Gastrocnemius medialis (tissue), 4 donors: ENCODE results near the gene KPNA2. TPM values are rescaled to one million over a fixed set of nuclear protein-coding genes. Genes with fewer than 3 reads are reported as not detected.
A peak's percentile ranks its signal among the peaks of the same experiment; 100 is the strongest.
"Not testable (repeated sequence)": the region's sequence is repeated elsewhere in the genome, so short reads cannot be mapped to it uniquely, and the experiment has no call there.

Experiments used
- ATAC-seq, 2 donors: fragments of 150-250 bp; one replicate each; pipeline ENCODE4 v1.9.1; 2016
- DNase-seq, 2 donors: peaks; one replicate each; pipeline ENCODE4 v3.0.0-alpha.2; 2019
- H3K27ac ChIP-seq, 4 donors: fragments of 200-600 bp; sonication (generic); 1 replicate in 1 of 4; 2 replicates in 3 of 4; pipeline ENCODE4 v1.5.1; 2016 to 2018; ENCODE audit warnings: mild to moderate bottlenecking in 2 of 4, moderate library complexity in 1 of 4
- H3K27me3 ChIP-seq, 3 donors: fragments of 200-600 bp; sonication (generic) in 2 of 3; 1 replicate in 1 of 3; 2 replicates in 2 of 3; pipeline versions ENCODE4 v1.5.1 to v1.6.0; 2016 to 2019; ENCODE audit warnings: mild to moderate bottlenecking in 1 of 3, moderate library complexity in 1 of 3
- H3K36me3 ChIP-seq, 2 donors: fragments of 200-600 bp; sonication (generic) in 1 of 2; one replicate each; pipeline ENCODE4 v1.5.1; 2017 to 2018
- H3K4me1 ChIP-seq, 2 donors: fragments of 200-600 bp; sonication (generic) in 1 of 2; one replicate each; pipeline ENCODE4 v1.5.1; 2016 to 2017; ENCODE audit warnings: mild to moderate bottlenecking in 2 of 2
- H3K4me3 ChIP-seq, 4 donors: fragments of 200-600 bp; sonication (generic) in 3 of 4; 1 replicate in 1 of 4; 2 replicates in 3 of 4; pipeline ENCODE4 v1.5.1; 2016 to 2019; ENCODE audit warnings: mild to moderate bottlenecking in 2 of 4
- H3K9me3 ChIP-seq, 3 donors: fragments of 200-600 bp; sonication (generic) in 2 of 3; 1 replicate in 1 of 3; 2 replicates in 2 of 3; pipeline ENCODE4 v1.5.1; 2016 to 2019
- CTCF ChIP-seq, 5 experiments: fragments of 450-650 bp in 3 of 5; fragments of 200-600 bp in 2 of 5; sonication (generic) in 2 of 5; IDR thresholded peaks in 4 of 5; conservative IDR thresholded peaks in 1 of 5; 1 replicate in 4 of 5; 2 replicates in 1 of 5; pipeline ENCODE4 v1.5.1; 2016 to 2019; ENCODE audit warnings: antibody characterized with exemption in 5 of 5, mild to moderate bottlenecking in 3 of 5, moderate library complexity in 3 of 5
- POLR2A ChIP-seq, 2 donors: fragments of 450-650 bp; IDR thresholded peaks; one replicate each; pipeline ENCODE4 v1.6.1; 2017; ENCODE audit warnings: antibody characterized with exemption in 2 of 2, mild to moderate bottlenecking in 2 of 2, moderate library complexity in 2 of 2
- in situ Hi-C, 4 donors: fragments of 200-750 bp; cut with MboI; loops; one replicate each; pipeline versions ENCODE4 v1.15.0 to v1.8.0; 2017; ENCODE audit warnings: low sequenced_read_pairs in 4 of 4
- intact Hi-C: fragments of 100-400 bp; cut with DNase I; formaldehyde crosslinking; loops from one replicate; pipeline ENCODE4 v1.15.1; 2023; ENCODE audit warnings: low total_unique reads
- total RNA-seq, 4 donors: library from RNA; depleted of rRNA; stranded (reverse); fragments of >200 nt; gene quantifications; one replicate each; pipeline versions ENCODE4 v1.1.0 to v1.2.3, GENCODE V29; 2016

Gene KPNA2
- total RNA-seq, 4 donors from 2014 or later, result 14.5 to 23.3 (median 19.3) TPM

GRCh38 chr17:67993998-67994361 lies 41.6 kb upstream of the KPNA2 start:
- ATAC-seq, result peak in 1 of 2 donors; percentile 3
- TF ChIP-seq CTCF (IDR thresholded peaks at IDR 0.05 in 4 of 5, conservative IDR thresholded peaks at IDR 0.05 in 1 of 5) (no peak), POLR2A (IDR thresholded peaks at IDR 0.05) (no peak)
- Histone ChIP-seq H3K27me3 (no peaks in the 10 kb centered on the region), H3K36me3 (no peaks in the 10 kb centered on the region), H3K4me1 (peaks cover 11 to 18% of the 10 kb centered on the region in 2 donors), H3K4me3 (peak overlapping the region; percentile 70 to 86 (median 83)), H3K9me3 (no peaks in the 10 kb centered on the region), H3K27ac (peak overlapping the region; percentile 94 to 96 (median 94))
- no peak for DNase-seq
- in situ Hi-C loops (no loop called here), intact Hi-C loops (loop anchor here (1.0 to 5.0 kb wide), 4 partner anchors 26 to 1692 kb away; partner anchors contain the start of genes KPNA2, PRKAR1A and PRKCA)

GRCh38 chr17:67994817-67995569 lies 40.5 kb upstream of the KPNA2 start:
- TF ChIP-seq POLR2A (IDR thresholded peaks at IDR 0.05), result no peak
- peaks cover 11 to 18% of the 10 kb centered on the region in 2 donors for H3K4me1 ChIP-seq
- in situ Hi-C loops (no loop called here), intact Hi-C loops (loop anchor here (5.0 kb wide), 1 partner anchor 1693 kb away; the partner anchor contains the start of gene PRKCA)
- H3K27ac ChIP-seq, result peak overlapping the region; percentile 94 to 96 (median 94)
- ATAC-seq (no peak), DNase-seq (no peak)
- H3K9me3 ChIP-seq, result no peaks in the 10 kb centered on the region
- no peaks in the 10 kb centered on the region for H3K36me3 ChIP-seq
- no peaks in the 10 kb centered on the region for H3K27me3 ChIP-seq
- peak overlapping the region; percentile 69 to 86 (median 82) for H3K4me3 ChIP-seq

- ATAC-seq (no peak), DNase-seq (no peak)
- peak overlapping the region; percentile 69 to 86 (median 82) for H3K4me3 ChIP-seq
- no peaks in the 10 kb centered on the region for H3K27me3 ChIP-seq
- TF ChIP-seq CTCF (IDR thresholded peaks at IDR 0.05 in 4 of 5, conservative IDR thresholded peaks at IDR 0.05 in 1 of 5) (no peak), POLR2A (IDR thresholded peaks at IDR 0.05) (no peak)
- H3K27ac ChIP-seq, result peak overlapping the region; percentile 94 to 96 (median 94)
- H3K36me3 ChIP-seq, result no peaks in the 10 kb centered on the region
- intact Hi-C loops (no loop called here), in situ Hi-C loops (no loop called here)
- H3K9me3 ChIP-seq, result no peaks in the 10 kb centered on the region
- H3K4me1 ChIP-seq, result peaks cover 11 to 18% of the 10 kb centered on the region in 2 donors
Measured at GRCh38 chr17:67995570-67996263, 39.8 kb upstream of the KPNA2 start.

- H3K9me3 ChIP-seq, DNase-seq, H3K36me3 ChIP-seq, H3K27me3 ChIP-seq, in situ Hi-C loops, ATAC-seq, intact Hi-C loops: not testable (repeated sequence)
- Histone ChIP-seq H3K27ac (peak within 1 kb of the TSS; percentile 94 to 96 (median 94)), H3K4me1 (peaks cover 11 to 18% of the 10 kb centered on the region in 2 donors), H3K4me3 (peak within 1 kb of the TSS; percentile 69 to 86 (median 82))
Measured at GRCh38 chr17:67996301-67997171, 39.0 kb upstream of the KPNA2 start, which contains the start of gene C17orf58. C17orf58 (minus strand) TSS chr17:67996469; CDS start chr17:67996198, 271 bp downstream.

- Histone ChIP-seq H3K27me3 (no peaks in the 10 kb centered on the region), H3K4me3 (no peak overlapping the region), H3K9me3 (no peaks in the 10 kb centered on the region), H3K4me1 (peaks cover 10 to 11% of the 10 kb centered on the region in 2 donors), H3K27ac (no peak overlapping the region), H3K36me3 (no peaks in the 10 kb centered on the region)
- ATAC-seq (no peak), DNase-seq (no peak)
- TF ChIP-seq CTCF (IDR thresholded peaks at IDR 0.05 in 4 of 5, conservative IDR thresholded peaks at IDR 0.05 in 1 of 5) (no peak), POLR2A (IDR thresholded peaks at IDR 0.05) (no peak)
- intact Hi-C loops, result no loop called here
- in situ Hi-C loops, result no loop called here
Measured at GRCh38 chr17:67998466-67998865, 37.1 kb upstream of the KPNA2 start.
